ENCODE results near the gene SLC30A2.
A peak's percentile ranks its signal among the peaks of the same experiment; 100 is the strongest.

SLC30A2 gene

DNA sequence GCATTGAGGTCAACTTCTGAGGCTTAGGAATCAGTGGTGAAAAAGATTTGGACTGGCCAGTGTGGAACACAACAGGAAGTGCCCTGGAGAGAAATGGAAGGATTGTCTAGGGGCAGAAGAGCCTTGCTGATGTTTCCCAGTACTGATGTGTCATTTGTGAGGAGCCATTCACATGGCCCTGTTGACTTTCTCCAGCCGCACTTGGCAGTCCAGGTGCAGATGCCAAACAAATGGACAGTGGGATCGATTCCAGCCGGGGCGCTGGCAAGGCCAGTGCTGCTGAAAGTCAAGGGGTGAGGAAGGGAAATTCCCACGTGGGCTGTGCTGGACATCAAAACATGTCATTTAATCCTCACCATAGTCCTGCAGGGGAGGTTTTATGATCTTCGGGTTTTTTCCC lies 26.4 kb upstream of the SLC30A2 start:
- Histone ChIP-seq H3K4me3 (ENCODE audit: low read depth, low read length) (no peak overlapping the region), H3K4me1 (no peaks in the 10 kb centered on the region), H3K9me3 (no peaks in the 10 kb centered on the region), H3K27me3 (no peaks in the 10 kb centered on the region), H3K36me3 (no peaks in the 10 kb centered on the region)
- DNase-seq: no peak
- TF ChIP-seq, protein P1, sequence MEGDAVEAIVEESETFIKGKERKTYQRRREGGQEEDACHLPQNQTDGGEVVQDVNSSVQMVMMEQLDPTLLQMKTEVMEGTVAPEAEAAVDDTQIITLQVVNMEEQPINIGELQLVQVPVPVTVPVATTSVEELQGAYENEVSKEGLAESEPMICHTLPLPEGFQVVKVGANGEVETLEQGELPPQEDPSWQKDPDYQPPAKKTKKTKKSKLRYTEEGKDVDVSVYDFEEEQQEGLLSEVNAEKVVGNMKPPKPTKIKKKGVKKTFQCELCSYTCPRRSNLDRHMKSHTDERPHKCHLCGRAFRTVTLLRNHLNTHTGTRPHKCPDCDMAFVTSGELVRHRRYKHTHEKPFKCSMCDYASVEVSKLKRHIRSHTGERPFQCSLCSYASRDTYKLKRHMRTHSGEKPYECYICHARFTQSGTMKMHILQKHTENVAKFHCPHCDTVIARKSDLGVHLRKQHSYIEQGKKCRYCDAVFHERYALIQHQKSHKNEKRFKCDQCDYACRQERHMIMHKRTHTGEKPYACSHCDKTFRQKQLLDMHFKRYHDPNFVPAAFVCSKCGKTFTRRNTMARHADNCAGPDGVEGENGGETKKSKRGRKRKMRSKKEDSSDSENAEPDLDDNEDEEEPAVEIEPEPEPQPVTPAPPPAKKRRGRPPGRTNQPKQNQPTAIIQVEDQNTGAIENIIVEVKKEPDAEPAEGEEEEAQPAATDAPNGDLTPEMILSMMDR (IDR thresholded peaks at IDR 0.05; ENCODE audit: low read depth, low read length): no peak

DNA sequence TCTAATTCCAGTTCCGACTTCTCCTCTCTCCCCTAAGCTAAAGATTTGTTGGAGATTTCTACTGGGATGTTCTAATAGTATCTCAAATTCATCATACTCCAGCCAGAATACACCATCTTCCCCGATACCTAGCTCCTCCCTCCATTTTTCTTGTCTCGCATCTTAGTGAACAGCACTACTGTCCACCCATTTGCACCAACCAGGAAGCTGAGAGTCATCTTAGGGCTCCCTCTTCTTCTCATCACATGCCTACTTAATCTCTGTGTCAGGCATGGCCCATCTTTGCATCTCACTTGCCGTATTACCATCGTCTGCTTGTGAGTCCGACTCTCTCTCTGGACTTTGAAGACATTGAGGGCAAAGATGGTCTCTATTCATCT lies 25.0 kb upstream of the SLC30A2 start:
- Histone ChIP-seq H3K4me3 (ENCODE audit: low read depth, low read length) (no peak overlapping the region), H3K9me3 (no peaks in the 10 kb centered on the region), H3K27me3 (no peaks in the 10 kb centered on the region), H3K36me3 (no peaks in the 10 kb centered on the region), H3K4me1 (no peaks in the 10 kb centered on the region)
- DNase-seq: no peak
- TF ChIP-seq, protein P1 (IDR thresholded peaks at IDR 0.05; ENCODE audit: low read depth, low read length): no peak

DNA sequence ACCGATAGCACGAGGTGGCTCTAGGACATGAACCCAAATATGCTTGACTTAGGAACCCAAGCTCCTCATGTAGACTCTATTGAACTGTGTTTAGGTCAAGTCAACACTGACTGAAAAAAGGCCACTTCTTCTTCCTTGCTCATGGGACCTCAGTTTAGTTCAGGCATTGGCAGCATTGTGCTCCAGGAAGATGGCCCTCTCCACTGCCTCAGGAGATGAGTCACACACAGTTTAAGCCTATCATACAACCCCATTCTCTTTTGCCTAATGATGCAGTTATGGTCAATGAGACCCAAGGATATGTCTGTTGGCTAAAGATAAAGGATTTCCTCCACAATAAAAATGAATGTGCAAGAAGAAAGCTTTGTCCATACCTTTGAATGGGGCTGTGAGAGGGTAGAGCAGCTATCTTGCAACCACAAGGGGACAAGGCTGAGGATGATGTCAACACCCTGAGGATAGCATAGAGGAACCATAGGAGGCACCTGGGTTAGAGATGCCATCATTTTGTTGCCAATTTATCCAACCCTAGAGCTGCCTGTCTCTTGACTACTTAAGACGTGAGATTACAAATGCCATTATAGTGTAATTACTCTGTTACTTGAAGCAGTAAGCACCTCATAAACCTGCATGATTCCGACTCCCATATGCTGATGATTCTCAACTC lies 24.5 kb upstream of the SLC30A2 start:
- Histone ChIP-seq H3K4me3 (ENCODE audit: low read depth, low read length) (no peak overlapping the region), H3K27me3 (no peaks in the 10 kb centered on the region), H3K4me1 (no peaks in the 10 kb centered on the region), H3K9me3 (no peaks in the 10 kb centered on the region), H3K36me3 (no peaks in the 10 kb centered on the region)
- DNase-seq: no peak
- TF ChIP-seq, protein P1 (IDR thresholded peaks at IDR 0.05; ENCODE audit: low read depth, low read length): no peak

DNA sequence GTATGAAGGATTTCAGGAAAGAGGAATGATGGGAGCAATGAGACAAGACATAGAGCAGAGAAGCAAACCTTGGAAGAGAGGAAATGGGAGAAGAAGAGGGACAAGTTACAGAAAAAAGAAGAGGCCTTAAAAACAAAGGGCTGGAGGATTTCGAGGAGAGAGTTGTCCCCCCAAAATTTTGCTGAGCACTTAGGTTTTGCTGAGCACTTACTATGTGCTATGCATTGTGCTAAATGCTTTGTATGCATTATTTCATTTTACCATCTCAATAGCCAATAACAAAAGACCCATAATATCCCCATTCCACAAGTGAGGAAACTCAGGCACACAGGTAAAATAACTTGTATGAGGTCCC lies 24.0 kb upstream of the SLC30A2 start:
- TF ChIP-seq, protein P1 (IDR thresholded peaks at IDR 0.05; ENCODE audit: low read depth, low read length): no peak
- no peak overlapping the region for H3K4me3 ChIP-seq (ENCODE audit: low read depth, low read length)
- no peaks in the 10 kb centered on the region for H3K27me3 ChIP-seq
- no peaks in the 10 kb centered on the region for H3K9me3 ChIP-seq
- no peaks in the 10 kb centered on the region for H3K4me1 ChIP-seq
- no peak for DNase-seq
- H3K36me3 ChIP-seq: no peaks in the 10 kb centered on the region

DNA sequence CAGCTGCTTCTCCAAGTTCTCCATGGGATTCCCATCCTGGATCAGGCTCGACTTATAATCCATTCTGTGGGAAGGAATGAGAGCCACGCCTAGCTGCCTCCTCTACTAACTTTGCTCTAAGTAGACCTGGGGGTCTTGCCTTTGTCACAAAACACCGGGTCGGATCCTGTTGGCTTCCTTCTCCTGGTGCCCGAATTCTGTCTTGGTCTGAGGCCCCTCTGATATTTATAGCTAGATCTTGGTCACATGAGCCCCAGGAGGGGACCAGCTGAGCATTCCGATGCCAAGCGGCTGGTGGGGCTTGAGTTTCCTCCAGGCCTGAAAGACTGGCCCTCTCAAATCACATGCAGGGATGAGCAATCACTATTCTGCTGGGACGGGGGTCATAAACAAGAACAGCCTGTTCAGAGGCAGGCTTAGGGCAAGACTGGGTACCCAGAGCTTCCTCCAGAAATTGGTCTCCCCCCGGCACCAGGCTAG lies 21.6 kb upstream of the SLC30A2 start, which contains the start of gene TRIM63:
TRIM63 (minus strand) TSS at position 199 of the 480 bp plus-strand sequence; CDS start at position 63, 136 bp downstream.
- Histone ChIP-seq H3K36me3 (no peaks in the 10 kb centered on the region), H3K27me3 (no peaks in the 10 kb centered on the region), H3K4me3 (ENCODE audit: low read depth, low read length) (no peak within 1 kb of the TSS), H3K9me3 (no peaks in the 10 kb centered on the region), H3K4me1 (no peaks in the 10 kb centered on the region)
- TF ChIP-seq, protein P1 (IDR thresholded peaks at IDR 0.05; ENCODE audit: low read depth, low read length): no peak
- DNase-seq: no peak

DNA sequence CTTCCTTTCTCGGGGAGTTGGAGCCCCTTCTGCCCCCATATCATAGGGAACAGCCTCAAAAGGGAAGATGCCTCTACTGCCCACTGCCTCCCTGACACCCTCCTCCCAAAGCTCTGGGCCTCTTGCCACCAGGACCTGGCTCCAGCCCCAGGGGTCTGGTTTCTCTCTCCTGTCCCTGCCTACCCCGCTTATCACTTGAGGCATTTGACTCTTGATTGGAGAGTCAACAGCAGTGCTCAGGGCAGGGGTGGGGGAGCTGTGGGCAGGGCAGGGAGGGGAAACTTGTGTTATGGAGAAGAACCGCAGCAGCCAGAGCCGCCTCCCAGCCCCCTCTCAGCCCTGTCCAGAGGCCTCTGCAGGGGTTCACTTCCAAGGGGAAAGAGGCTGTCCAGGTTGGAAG lies 20.9 kb upstream of the SLC30A2 start:
- DNase-seq: peak; percentile 29
- H3K9me3 ChIP-seq: no peaks in the 10 kb centered on the region
- no peaks in the 10 kb centered on the region for H3K27me3 ChIP-seq
- no peaks in the 10 kb centered on the region for H3K36me3 ChIP-seq
- TF ChIP-seq, protein P1 (IDR thresholded peaks at IDR 0.05; ENCODE audit: low read depth, low read length): no peak
- H3K4me1 ChIP-seq: no peaks in the 10 kb centered on the region
- no peak overlapping the region for H3K4me3 ChIP-seq (ENCODE audit: low read depth, low read length)
